Measurements from ENCODE around the gene ZMAT1.
A peak's percentile ranks its signal among the peaks of the same experiment; 100 is the strongest.
"Not testable (repeated sequence)": the region's sequence is repeated elsewhere in the genome, so short reads cannot be mapped to it uniquely, and the experiment has no call there.

Gene ZMAT1

GRCh38 chrX:101931488-101932248, at the start of gene ZMAT1:
Gene ZMAT1 (minus strand): TSS chrX:101932027. CDS start chrX:101932008, 19 bp downstream.
- DNase-seq (ENCODE audit: low read depth), result peak; percentile 65

DNA sequence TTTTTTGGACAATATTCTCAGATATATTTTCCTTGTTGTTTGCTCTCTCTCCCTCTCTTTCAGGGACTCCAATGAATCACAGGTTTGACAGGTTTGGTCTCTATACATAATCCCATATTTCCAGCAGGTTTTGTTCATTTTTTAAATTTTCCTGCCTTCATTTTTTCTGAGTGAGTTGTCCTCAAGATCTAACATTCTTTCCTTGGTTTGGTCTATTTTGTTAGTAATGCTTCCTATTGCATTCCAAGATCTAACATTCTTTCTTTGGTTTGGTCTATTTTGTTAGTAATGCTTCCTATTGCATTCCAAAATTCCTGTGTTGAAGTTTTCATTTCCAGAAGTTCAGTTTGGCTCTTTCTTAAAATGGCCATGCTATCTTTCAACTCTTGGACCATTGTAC, 45.3 kb upstream of the ZMAT1 start:
- no peak for DNase-seq (ENCODE audit: low read depth)

- no peak for DNase-seq (ENCODE audit: low read depth)
Measured at GRCh38 chrX:101973066-101973465, 41.2 kb upstream of the ZMAT1 start.

- DNase-seq (ENCODE audit: low read depth), result not testable (repeated sequence)
Measured at GRCh38 chrX:101964923-101965539, 33.2 kb upstream of the ZMAT1 start.

DNA sequence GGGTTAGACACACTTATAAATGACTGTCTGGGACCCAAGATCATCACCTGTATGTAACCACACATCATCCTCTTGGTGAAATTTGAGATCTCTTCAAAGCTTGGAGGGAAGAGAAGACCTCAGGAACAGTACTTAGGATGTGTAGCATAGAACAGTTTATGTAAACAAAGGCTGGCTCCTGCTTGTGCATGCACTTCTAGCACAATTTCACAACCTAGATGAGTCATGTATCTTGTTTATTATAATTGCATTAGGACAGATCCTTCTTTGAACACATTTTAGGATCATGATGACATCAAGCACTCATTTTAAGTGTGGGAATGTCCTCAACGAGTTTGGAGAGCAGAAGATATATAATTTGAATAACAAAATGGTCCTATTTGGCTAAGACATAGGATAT, 26.3 kb upstream of the ZMAT1 start:
- DNase-seq (ENCODE audit: low read depth), result no peak

GRCh38 chrX:101957174-101957573, 25.3 kb upstream of the ZMAT1 start:
- DNase-seq (ENCODE audit: low read depth), result no peak

GRCh38 chrX:101956556-101956955, 24.7 kb upstream of the ZMAT1 start:
- DNase-seq (ENCODE audit: low read depth), result no peak

- no peak for DNase-seq (ENCODE audit: low read depth)
Measured at GRCh38 chrX:101950581-101950980, 18.8 kb upstream of the ZMAT1 start.

GRCh38 chrX:101932249-101932570, 383 bp upstream of the ZMAT1 start:
- DNase-seq (ENCODE audit: low read depth), result no peak

DNA sequence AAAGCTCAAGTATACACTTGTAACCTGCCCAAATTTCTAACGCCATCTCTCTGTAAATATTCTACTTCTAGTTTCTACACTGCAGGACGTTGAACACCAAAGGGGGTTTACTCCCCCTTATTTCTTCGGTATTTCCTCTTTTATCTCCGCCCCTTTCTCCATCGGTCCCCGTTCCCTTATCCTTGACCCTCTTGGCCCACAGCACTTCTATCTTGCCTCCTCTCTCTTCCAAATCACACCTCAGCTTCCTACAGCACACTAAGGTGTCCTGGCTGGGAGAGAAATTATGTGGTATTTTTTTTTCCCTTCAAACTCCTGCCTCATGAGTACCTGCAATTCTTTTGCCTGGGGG, 715 bp downstream of the ZMAT1 start:
- no peak for DNase-seq (ENCODE audit: low read depth)

DNA sequence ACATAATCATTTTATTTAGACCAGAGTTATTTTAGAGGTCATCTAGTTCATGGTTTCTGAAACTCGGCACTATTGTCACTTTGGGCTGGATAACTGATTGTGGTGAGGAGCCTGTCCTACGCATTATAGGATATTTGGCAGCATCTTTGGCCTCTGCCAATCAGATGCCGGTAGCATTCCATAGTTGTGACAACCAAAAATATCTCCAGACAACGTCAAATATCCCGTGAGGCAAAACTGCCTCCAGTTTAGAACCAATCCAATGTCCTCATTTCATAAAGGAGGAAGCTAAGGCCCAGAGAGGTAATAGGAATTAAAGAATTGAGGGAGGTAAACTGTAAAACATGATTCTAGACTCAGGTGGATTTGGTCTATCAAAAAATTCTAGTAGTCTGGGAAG, 6.1 kb downstream of the ZMAT1 start:
- no peak for DNase-seq (ENCODE audit: low read depth)

DNA sequence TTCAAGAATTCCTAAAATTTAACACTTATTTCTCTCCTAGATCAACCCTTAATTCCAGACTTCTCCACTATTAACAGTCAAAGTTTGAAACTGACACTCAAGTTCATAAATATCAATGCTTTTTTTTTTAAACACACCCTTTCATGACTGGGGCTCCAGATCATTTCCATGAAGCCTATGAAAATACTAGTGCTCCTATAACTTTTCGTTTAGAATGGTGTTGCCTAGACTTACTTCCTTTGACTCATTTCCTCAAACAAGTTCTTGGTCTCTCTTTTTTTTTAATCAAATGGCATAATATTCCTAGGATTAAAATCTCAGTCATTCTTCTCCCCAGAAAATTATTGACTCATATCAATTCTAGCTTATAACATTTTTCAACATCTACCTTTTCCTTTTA, 13.1 kb downstream of the ZMAT1 start:
- DNase-seq (ENCODE audit: low read depth), result no peak

- no peak for DNase-seq (ENCODE audit: low read depth)
Measured at GRCh38 chrX:101906136-101906796, 25.6 kb downstream of the ZMAT1 start.

DNA sequence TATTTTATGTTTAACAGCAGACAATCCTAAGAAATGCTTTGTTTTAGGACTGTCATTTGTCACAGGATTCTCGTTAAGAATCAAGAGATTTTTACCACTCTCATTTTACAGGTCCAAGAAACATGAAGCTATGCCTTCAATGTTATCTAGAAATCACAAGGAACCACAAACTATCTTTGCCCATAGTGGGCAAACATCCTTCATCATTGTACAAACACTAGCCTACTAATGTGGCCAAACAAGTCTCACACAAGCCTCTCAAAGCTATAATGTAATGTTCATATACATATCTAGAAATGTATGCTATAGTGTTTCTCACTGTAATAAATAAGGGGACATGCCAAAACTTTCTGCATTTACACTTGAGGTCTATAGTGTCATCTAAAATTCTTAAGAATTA, 26.8 kb downstream of the ZMAT1 start:
- DNase-seq (ENCODE audit: low read depth), result no peak
